Umbilical cord (tissue), 2 donors: ENCODE data around the gene UBL4A. TPM values are rescaled to one million over a fixed set of nuclear protein-coding genes. Genes with fewer than 3 reads are reported as not detected.

Source experiments
- DNase-seq: peaks from one replicate; pipeline ENCODE4 v3.0.0-alpha.2; 2015; ENCODE audit warnings: low spot score
- total RNA-seq: library from RNA; depleted of rRNA; stranded (reverse); fragments of >200 nt; gene quantifications from one replicate; pipeline ENCODE4 v1.2.3, GENCODE V29; 2014; ENCODE audit warnings: low replicate concordance; ENCODE audit not compliant: insufficient read depth

The UBL4A gene
- total RNA-seq, 1 donor from 2014 or later = 15.2 TPM

DNA sequence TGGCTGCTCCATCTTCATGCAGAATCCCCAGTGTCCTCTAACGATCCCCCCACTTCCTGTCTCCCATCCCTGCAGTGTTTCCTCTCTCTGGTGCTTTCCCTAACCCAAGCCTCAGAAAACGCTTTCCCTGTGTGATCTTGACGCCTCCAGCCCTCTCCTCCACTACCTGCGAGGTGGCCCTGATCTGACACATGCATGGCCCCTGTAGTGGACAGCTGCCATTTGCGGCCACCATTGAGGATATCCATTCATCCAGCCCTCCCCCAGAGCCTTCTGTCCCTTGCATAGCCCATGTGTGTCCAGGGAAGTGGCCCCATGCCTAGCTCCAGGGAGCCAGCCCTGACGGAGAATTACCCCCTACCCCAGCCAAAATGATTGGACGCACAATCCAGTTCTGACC is 3.1 kb downstream of the UBL4A start:
- DNase-seq = no peak

DNA sequence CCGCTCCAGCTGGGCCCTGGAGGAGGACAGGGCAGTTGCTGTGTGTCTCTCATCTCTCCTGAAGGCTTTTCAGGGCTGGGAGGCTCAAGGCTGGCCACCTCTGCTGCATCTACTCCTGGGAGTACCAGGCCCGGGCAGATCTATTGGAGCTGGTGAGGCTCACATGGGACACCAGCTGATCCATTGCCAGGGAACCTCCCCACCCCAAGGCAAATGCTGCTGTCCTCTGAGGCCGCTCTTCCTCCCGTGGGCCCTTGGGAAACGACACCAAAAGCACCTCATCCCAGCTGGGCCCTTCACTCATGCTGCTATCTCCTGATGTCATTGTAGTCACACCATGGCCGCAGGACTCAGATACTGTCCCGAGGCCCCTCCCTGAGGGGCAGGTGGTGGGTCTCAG is 3.6 kb downstream of the UBL4A start:
- DNase-seq = no peak

DNA sequence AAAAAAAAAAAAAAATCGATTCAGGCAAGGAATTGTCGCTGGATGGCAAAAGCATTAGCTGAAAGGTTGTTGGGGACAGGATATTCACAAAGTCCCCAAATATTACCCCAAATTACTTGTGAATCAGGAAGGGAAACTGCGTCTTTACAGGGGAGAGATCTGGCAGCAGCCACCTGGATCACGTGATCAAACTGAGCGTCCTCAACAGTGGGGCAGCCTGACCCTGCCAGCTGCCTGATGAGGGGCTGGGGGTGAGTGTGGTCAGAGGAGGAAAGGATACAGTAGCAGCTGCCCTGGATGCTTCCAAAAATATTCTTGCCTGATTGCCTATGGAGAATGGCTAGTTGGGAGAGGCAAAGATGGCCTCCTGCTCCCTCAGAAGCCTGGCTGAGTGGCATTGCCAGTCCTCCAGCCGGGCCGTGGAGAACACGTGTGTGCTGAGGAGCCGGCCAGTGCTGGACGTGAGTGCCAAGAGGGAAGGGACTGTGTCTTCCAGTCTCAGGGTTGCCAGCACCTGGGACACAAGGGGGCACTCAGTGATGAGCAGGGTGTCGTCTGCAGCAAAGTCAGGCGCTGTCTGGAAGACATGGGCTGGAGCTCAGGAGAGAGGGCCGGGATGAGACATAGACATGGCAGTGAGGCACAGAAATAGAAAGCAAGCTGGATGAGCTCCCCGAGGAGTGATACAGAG is 4.4 kb downstream of the UBL4A start:
- DNase-seq = no peak

DNA sequence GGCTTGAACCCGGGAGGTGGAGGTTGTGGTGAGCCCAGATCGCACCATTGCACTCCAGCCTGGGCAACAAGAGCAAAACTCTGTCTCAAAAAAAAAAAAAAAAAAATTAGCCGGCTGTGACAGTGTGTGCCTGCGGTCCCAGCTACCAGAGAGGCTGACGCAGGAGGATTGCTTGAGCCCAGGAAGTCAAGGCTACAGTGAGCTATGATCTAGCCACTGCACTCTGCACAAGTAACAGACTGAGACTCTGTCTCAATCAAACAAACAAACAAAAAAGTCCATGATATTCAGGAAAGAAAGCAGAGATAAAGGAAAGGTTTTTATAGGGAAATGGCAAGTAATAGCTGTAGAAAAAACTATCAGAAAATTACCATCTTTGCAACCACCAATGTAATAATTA is 5.2 kb downstream of the UBL4A start:
- no peak for DNase-seq

- peak; percentile 93 for DNase-seq
These were observed 7.4 kb downstream of the UBL4A start, which contains the start of gene LAGE3 for GRCh38 chrX:154478728-154479622. Gene LAGE3 (minus strand): TSS chrX:154479281. CDS start chrX:154478915, 366 bp downstream.

DNA sequence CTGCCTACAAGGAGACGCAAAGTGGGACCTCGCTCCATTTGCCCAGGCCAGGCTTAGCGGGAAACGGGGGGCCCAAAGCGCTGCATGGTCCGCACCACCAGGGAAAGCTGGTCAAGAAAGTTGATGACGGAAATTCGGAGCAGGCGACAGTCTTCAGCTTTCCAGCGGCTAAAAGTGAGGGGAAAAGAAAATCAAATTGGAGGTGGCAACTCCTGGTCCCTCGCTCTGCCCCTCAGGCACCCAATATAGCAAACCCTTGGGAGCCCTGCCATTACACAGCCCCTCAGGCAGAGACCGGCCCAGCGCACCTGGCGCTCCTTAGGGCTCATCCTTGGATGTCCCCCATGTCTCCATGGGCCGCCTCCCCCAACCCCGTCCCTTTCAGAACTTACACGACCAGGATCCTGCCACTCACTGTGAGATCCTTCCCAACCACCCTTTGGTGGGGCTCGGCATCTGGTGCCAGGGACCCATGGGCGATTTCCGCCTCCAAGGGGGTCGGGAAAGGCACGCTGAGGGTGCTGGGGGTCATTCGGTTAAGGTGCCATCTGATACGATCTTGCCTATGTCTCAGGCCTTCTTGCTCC is 8.4 kb downstream of the UBL4A start:
- no peak for DNase-seq

DNA sequence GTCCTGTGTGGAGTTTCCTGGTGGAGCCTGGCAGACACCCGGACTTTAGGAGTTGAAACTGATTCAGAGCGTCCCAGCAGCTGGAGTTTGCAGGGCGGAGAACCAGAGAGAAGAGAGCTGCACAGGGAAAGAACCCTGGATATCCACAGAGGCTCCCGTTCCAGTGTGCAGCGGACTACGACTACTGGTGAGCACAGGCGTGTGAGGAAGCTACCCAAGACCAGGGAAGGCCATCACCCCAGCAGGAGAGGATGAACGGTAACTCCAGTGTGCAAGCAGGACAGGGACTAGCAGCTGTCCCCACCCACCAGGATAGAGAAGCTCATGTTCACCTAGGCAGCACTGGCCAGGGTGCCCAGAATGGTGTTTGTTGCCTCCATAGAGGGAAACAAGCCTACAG is 9.6 kb downstream of the UBL4A start:
- peak; percentile 7 for DNase-seq

GRCh38 chrX:154473683-154474082 is 12.7 kb downstream of the UBL4A start:
- DNase-seq = no peak

- DNase-seq = no peak
These were observed 13.5 kb downstream of the UBL4A start for GRCh38 chrX:154472685-154473632.

GRCh38 chrX:154471839-154472684 is 14.4 kb downstream of the UBL4A start:
- DNase-seq = no peak

- DNase-seq = no peak
These were observed 15.4 kb downstream of the UBL4A start for GRCh38 chrX:154470914-154471568.

- DNase-seq = no peak
These were observed 16.0 kb downstream of the UBL4A start for GRCh38 chrX:154470434-154470833.

DNA sequence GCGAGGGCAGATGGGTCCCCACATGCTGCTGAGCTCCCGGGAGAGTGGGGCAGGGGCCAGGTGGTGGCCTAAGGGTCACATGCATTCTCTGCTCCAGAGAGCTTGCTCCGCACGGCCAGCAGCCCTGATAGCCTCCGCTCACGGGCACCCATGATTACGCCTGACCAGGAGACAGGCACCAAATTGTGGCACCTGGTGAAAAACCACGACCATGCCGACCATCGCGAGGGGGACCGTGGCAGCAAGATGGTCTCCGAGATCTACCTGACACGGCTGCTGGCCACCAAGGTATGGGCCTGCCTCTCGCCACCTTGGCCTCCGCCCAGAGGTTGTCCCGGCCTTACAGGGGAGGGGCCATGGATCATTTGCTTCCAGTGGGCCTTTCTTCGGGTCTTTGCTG is 16.5 kb downstream of the UBL4A start:
- no peak for DNase-seq

DNA sequence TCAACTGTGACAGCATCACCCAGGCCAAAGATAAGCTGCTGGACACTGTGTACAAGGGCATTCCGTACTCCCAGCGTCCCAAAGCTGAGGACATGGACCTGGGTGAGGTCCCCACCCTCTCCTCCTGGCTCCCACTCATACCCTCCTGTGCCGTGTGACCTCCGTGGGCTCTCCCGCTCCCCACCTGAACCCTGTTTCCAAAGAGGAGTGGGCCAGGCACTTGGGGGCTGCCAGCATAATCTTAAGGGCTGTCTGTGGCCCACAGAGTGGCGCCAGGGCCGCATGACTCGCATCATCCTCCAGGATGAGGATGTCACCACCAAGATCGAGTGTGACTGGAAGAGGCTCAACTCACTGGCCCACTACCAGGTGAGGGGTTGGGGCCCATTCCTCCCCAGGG is 17.3 kb downstream of the UBL4A start:
- no peak for DNase-seq

GRCh38 chrX:154468217-154468616 is 18.2 kb downstream of the UBL4A start:
- no peak for DNase-seq

- no peak for DNase-seq
These were observed 18.9 kb downstream of the UBL4A start for GRCh38 chrX:154467556-154467955.

DNA sequence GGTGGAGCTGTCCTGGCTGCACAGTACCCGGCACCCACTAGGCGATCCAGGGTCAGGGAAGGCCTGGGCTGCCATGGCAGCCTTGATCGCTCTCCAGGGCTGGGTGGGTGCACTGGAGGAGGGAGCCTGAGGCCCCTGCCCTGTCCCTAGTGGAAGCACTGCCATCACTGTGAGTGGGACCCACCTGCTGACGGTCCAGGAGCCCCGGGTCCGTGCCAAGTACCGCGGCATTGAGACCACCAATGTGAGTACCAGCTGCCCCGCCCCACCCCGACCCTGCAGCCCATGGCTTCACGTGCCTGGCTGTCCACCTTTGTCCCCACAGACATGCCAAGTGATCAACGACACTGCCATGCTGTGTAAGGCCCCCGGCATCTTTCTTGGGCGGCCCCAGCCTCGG is 19.5 kb downstream of the UBL4A start:
- no peak for DNase-seq

DNA sequence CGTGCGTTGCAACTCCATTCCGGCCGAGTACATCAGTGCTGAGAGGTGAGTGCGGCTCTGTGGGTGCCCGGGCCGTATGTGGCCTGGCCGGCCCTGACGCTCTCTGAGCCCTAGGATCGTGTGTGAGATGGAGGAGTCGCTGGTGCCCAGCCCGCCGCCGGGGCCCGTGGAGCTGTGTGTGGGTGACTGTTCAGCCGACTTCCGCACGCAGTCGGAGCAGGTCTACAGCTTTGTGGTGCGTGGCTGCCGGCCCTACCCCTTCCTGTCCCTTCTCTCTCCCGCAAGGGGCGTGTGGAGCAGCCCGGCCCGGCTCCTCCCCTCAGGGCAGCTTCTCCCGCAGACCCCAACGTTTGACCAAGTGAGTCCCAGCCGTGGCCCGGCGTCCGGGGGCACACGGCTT is 20.4 kb downstream of the UBL4A start:
- DNase-seq = no peak

DNA sequence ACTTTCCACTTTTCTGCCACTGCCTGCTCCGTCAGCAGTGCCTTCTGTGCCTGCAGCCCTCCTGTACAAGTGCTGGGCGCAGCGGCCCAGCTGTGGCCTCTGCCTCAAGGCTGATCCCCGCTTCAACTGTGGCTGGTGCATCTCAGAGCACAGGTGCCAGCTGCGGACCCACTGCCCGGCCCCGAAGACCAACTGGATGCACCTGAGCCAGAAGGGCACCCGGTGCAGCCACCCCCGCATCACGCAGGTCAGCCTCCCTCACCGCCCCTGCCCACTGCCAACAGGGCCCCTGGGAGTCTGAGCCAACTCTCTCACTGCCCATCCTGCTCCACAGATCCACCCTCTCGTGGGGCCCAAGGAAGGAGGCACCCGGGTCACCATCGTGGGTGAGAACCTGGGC is 20.8 kb downstream of the UBL4A start:
- DNase-seq = no peak

DNA sequence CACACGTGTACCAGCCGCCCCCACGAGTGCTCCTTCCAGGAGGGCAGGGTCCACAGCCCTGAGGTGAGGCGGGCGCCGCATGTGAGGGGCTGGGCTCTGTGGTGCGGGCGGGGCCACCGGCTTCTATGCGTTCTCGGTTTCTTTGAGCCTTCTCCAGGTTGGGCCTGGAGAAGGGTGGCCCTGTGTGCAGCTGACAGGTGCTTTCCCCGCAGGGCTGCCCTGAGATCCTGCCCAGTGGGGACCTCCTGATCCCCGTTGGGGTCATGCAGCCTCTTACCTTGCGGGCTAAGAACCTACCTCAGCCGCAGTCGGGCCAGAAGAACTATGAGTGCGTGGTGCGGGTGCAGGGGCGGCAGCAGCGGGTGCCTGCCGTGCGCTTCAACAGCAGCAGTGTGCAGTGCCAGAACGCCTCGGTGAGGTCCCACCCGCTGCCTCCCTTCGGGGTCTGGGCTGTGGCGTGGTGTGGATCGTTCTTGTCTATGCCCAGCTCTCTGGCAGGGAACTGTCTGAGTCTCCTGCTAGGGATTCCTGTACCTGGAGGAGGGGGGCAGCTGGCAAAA is 21.5 kb downstream of the UBL4A start:
- no peak for DNase-seq
